ENCODE measurements around the gene PRKCH.

PRKCH gene

DNA sequence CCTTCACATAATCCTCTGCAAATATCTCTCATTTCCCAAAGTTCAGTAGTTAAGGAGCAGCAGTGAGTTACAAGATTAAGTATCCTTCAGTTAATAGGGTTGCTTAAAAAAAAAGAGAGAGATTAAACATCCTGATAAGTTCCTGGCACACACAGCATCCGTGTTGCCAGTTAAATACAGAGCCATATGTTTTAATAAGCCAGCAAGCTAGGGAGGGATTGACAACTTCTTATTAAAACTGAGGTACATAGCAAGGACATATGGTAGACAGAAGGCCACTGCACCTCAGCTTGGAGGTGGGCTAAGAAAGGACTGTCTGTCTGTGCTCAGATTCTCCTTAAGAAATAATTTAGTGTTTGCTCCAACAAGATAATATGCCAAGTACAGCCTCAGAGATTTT, 30.7 kb upstream of the PRKCH start:
- TF ChIP-seq, protein P1, sequence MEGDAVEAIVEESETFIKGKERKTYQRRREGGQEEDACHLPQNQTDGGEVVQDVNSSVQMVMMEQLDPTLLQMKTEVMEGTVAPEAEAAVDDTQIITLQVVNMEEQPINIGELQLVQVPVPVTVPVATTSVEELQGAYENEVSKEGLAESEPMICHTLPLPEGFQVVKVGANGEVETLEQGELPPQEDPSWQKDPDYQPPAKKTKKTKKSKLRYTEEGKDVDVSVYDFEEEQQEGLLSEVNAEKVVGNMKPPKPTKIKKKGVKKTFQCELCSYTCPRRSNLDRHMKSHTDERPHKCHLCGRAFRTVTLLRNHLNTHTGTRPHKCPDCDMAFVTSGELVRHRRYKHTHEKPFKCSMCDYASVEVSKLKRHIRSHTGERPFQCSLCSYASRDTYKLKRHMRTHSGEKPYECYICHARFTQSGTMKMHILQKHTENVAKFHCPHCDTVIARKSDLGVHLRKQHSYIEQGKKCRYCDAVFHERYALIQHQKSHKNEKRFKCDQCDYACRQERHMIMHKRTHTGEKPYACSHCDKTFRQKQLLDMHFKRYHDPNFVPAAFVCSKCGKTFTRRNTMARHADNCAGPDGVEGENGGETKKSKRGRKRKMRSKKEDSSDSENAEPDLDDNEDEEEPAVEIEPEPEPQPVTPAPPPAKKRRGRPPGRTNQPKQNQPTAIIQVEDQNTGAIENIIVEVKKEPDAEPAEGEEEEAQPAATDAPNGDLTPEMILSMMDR (IDR thresholded peaks at IDR 0.05; ENCODE audit: low read depth, low read length), result no peak
- no peak for DNase-seq (ENCODE audit: extremely low read depth, low read depth)

DNA sequence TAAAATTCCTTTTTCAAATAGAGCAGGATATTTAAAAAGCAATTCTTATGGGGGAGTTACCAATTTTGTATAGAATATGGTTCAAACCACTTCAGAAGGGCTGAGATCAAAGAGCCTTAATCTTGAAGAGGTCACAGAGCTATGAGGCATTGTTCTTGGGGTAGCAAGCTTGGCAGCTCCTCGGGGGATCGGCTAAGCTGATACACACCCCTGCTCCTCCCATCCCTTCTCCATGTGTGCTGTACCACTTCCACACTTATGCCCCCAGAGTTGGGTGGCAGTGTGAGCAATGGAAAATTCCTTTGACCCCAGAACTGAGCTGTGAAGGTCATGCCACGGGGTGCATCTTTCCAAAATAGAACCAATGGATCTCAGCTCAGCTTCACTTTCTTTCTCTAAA, 25.2 kb upstream of the PRKCH start:
- DNase-seq (ENCODE audit: extremely low read depth, low read depth), result no peak
- TF ChIP-seq, protein P1 (IDR thresholded peaks at IDR 0.05; ENCODE audit: low read depth, low read length), result no peak

DNA sequence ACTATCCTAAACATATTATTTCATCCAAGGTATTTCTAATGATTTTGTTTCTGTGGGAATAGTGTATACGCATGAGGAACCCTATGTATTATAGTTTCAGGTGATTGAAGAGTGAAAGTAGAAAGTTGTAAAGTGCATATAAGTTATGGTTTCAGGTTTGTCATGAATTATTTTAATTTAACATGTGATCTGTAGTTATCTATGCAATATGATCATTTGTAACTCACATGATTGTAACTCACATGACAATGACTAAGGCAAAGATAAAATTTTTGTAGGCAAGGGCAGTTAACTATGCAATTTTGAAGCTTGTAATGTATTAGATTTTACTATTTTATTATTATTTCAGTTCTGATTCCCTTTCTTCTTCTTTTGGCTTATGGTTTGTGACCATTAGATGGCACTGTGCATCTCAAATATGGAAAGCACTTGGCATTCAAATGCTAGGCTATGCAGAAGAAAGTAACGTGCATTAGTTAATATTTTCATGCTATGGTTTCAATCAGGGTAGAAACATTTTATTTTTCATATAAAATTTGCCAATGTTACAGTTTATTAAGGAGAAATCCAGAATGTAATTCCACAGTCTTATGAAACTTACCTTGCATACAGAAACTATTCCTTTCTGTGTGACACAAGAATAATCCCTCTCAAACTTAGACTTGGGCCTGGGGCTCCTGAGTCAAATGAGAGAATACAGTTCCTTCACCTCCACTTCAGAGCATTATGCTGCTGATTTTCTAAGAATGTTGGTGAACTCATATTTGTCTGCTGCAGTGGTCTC, 24.5 kb upstream of the PRKCH start:
- TF ChIP-seq, protein P1 (IDR thresholded peaks at IDR 0.05; ENCODE audit: low read depth, low read length), result peak; percentile 71
- no peak for DNase-seq (ENCODE audit: extremely low read depth, low read depth)

DNA sequence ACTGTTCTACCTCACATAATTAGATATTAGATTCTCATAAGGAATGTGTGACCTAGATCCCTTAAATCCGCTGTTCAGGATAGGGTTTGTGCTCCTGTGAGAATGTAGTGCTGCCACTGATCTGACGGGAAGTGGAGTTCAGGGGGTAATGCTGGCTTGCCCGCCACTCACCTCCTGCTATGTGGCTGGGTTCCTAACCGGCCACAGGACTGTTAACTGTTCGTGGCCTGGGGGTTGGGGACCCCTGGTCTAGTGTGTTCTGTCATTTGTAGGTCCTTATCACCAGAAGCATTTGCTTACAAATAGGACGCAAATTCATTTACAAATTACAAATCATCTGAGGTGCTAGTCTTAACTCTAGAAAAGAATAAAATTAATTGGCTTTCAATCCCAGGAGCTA, 23.8 kb upstream of the PRKCH start:
- TF ChIP-seq, protein P1 (IDR thresholded peaks at IDR 0.05; ENCODE audit: low read depth, low read length), result no peak

DNA sequence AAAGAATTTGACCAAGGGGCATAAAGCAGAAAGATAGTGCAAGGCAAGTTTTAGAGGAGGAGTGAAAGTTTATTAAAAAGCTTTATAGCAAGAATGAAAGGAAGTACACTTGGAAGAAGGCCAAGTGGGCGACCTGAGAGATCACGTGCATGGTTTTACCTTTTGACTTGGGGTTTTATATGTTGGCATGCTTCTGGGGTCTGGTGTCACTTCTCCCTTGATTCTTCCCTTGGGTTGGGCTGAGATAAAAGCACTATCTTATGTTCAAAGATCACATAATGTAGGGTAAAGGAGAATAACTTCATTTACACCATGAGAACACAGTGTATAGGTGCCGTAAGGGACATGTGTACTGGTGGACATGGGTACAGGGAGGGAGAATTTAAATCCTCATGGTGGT, 22.6 kb upstream of the PRKCH start:
- TF ChIP-seq, protein P1 (IDR thresholded peaks at IDR 0.05; ENCODE audit: low read depth, low read length), result no peak
- no peak for DNase-seq (ENCODE audit: extremely low read depth, low read depth)

More for the DNA sequence above, 23.8 kb upstream of the PRKCH start:
- no peak for DNase-seq (ENCODE audit: extremely low read depth, low read depth)

DNA sequence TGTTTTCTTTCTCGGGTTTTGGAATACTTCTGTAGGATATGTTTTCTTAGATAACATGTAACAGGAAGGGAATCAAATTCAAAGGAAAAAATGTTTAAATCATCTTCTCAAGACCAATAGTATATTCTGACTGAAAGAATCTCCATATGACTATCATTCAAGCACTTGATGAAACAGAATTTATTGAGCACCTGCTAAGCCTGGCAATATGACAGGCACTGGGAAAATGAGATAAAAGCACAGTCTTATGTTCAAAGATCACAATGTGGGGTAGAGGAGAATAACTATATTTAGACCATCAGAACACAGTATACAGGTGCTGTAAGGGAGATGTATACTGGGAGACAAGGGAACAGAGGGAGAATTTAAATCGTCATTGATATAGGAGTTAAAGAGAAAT, 21.2 kb upstream of the PRKCH start:
- TF ChIP-seq, protein P1 (IDR thresholded peaks at IDR 0.05; ENCODE audit: low read depth, low read length), result no peak
- DNase-seq (ENCODE audit: extremely low read depth, low read depth), result no peak

DNA sequence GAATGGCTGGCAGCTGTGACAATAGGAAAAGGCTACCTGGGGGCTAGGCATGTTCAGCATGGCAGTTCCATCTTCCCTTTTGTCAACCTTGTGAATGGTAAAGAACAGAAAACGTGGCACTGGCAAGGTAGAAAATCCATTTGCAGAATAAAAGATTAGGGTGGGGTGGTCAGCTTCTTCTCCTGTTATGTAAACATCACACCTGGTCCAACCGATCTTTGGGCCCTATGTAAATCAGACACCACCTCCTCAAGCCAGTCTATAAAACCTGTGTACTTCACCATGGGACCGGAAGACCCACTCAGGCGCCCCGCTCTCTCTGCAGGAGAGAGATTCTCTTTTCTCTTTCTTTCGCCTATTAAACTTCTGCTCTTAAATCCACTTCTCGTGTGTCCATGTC, 20.6 kb upstream of the PRKCH start:
- DNase-seq (ENCODE audit: extremely low read depth, low read depth), result no peak
- TF ChIP-seq, protein P1 (IDR thresholded peaks at IDR 0.05; ENCODE audit: low read depth, low read length), result no peak

Data from AG09319 (cell line).